AG04449 (cell line): ENCODE data around the gene RRBP1.

Source experiments
- CTCF ChIA-PET: fragments of 350-600 bp; formaldehyde crosslinking; extraction: SDS; loops from one replicate; lab custom pipeline; 2021; ENCODE audit warnings: antibody characterized with exemption; lab: Yijun Ruan, JAX
- POLR2A ChIA-PET: fragments of 400-600, 350-600 bp; formaldehyde crosslinking; extraction: SDS; loops from one replicate; lab custom pipeline; 2020; ENCODE audit warnings: antibody characterized with exemption, inconsistent platforms; lab: Yijun Ruan, JAX
- DNase-seq: peaks from one replicate; pipeline ENCODE4 v3.0.0-alpha.2; 2010; ENCODE audit warnings: low read depth, low spot score
- H3K4me3 ChIP-seq: 2 replicates; pipeline ENCODE4 v1.5.1; 2011; ENCODE audit warnings: low read depth, mild to moderate bottlenecking, control low read depth, low read length
- CTCF ChIP-seq: IDR thresholded peaks from one replicate; pipeline ENCODE4 v1.5.1; 2011; ENCODE audit warnings: mild to moderate bottlenecking, moderate library complexity, low read length, control low read depth, inconsistent platforms; ENCODE audit not compliant: insufficient read depth; ENCODE audit errors: missing control alignments

The RRBP1 gene

GRCh38 chr20:17666481-17666880, 15.6 kb downstream of the RRBP1 start:
- POLR2A ChIA-PET, result interaction anchor here (1.2 to 1.7 kb wide), 2 partner anchors 11 to 16 kb away, joined by 6 read pairs; partner anchors contain the start of gene RRBP1
- no peak overlapping the region for H3K4me3 ChIP-seq
- no peak for DNase-seq
- no peak for TF ChIP-seq CTCF
- CTCF ChIA-PET, result interaction anchor here (0.7 to 5.3 kb wide), 12 partner anchors 9 to 273 kb away, joined by 3 to 49 read pairs (median 5); partner anchors contain the start of gene RRBP1

- H3K4me3 ChIP-seq, result no peak overlapping the region
- ChIA-PET CTCF (interaction anchor here (0.9 to 5.3 kb wide), 11 partner anchors 9 to 274 kb away, joined by 3 to 49 read pairs (median 5); partner anchors contain the start of gene RRBP1), POLR2A (interaction anchor here (1.2 to 1.7 kb wide), 2 partner anchors 11 to 16 kb away, joined by 6 read pairs; partner anchors contain the start of gene RRBP1)
- no peak for DNase-seq
- no peak for TF ChIP-seq CTCF
These were observed 16.3 kb downstream of the RRBP1 start for GRCh38 chr20:17665756-17666155.

GRCh38 chr20:17664025-17664633, 17.9 kb downstream of the RRBP1 start:
- POLR2A ChIA-PET, result interaction anchor here (1.5 kb wide), 1 partner anchor 18 kb away, joined by 6 read pairs; the partner anchor contains the start of gene RRBP1
- CTCF ChIA-PET, result interaction anchor here (1.2 to 5.3 kb wide), 3 partner anchors 9 to 21 kb away, joined by 3 to 49 read pairs (median 35); partner anchors contain the start of gene RRBP1
- no peak overlapping the region for H3K4me3 ChIP-seq
- TF ChIP-seq CTCF, result no peak
- no peak for DNase-seq

- CTCF ChIA-PET, result interaction anchor here (4.6 to 5.3 kb wide), 2 partner anchors 8 to 17 kb away, joined by 35 to 49 read pairs; partner anchors contain the start of gene RRBP1
- no peak for TF ChIP-seq CTCF
- POLR2A ChIA-PET, result no interaction called here
These were observed 18.6 kb downstream of the RRBP1 start for GRCh38 chr20:17663486-17663885.

GRCh38 chr20:17663040-17663399, 19.0 kb downstream of the RRBP1 start:
- no peak for DNase-seq
- no peak overlapping the region for H3K4me3 ChIP-seq
- CTCF ChIA-PET, result interaction anchor here (0.8 to 4.6 kb wide), 3 partner anchors 8 to 235 kb away, joined by 3 to 35 read pairs (median 5); no protein-coding TSS in a partner anchor
- TF ChIP-seq CTCF, result no peak
- POLR2A ChIA-PET, result no interaction called here

More at GRCh38 chr20:17663486-17663885, 18.6 kb downstream of the RRBP1 start:
- H3K4me3 ChIP-seq, result no peak overlapping the region
- no peak for DNase-seq
